ENCODE data around the gene DLG2.
"Not testable (repeated sequence)": the region's sequence is repeated elsewhere in the genome, so short reads cannot be mapped to it uniquely, and the experiment has no call there.

The DLG2 gene

GRCh38 chr11:83443880-83444279 lies 2183.3 kb downstream of the DLG2 start:
- not testable (repeated sequence) for H3K9ac ChIP-seq (ENCODE audit: low read depth in 1 of 2, low read length in 2 of 2); H3K27me3 ChIP-seq (ENCODE audit: control insufficient read depth in 2 of 2, insufficient read depth in 2 of 2, low read length in 2 of 2); H3K36me3 ChIP-seq (ENCODE audit: control insufficient read depth in 2 of 2, insufficient read depth in 2 of 2, low read length in 2 of 2); H3K4me3 ChIP-seq (ENCODE audit: low read length in 2 of 2); H3K4me1 ChIP-seq (ENCODE audit: control insufficient read depth in 2 of 2, insufficient read depth in 2 of 2, low read length in 2 of 2); H3K27ac ChIP-seq (ENCODE audit: low read depth in 2 of 2, low read length in 2 of 2); H3K9me3 ChIP-seq (ENCODE audit: control insufficient read depth in 2 of 2, low read length in 2 of 2)

DNA sequence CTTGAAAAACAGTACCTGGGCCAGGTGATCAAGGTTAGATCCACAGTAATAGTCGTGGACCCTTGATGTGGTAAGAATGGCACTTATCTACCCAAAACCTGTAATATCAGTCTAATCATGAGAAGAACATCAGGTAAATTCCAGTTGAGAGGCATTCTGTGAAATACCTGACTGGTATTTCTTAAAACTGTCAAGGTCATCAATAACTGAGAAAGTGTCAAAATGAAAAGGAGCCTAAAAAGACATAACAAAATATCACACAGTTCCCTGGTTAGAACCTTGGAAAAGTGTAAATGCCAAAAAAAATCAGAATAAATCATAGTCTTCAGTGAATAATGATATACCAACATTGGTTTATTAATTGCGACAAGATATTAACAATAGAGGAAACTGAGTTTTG lies 2185.5 kb downstream of the DLG2 start:
- H3K9me3 ChIP-seq (ENCODE audit: control insufficient read depth in 2 of 2, low read length in 2 of 2) = no peaks in the 10 kb centered on the region
- H3K4me1 ChIP-seq (ENCODE audit: control insufficient read depth in 2 of 2, insufficient read depth in 2 of 2, low read length in 2 of 2) = no peaks in the 10 kb centered on the region
- no peak overlapping the region for H3K4me3 ChIP-seq (ENCODE audit: low read length in 2 of 2)
- H3K27ac ChIP-seq (ENCODE audit: low read depth in 2 of 2, low read length in 2 of 2) = no peak overlapping the region
- no peaks in the 10 kb centered on the region for H3K36me3 ChIP-seq (ENCODE audit: control insufficient read depth in 2 of 2, insufficient read depth in 2 of 2, low read length in 2 of 2)
- no peak overlapping the region for H3K9ac ChIP-seq (ENCODE audit: low read depth in 1 of 2, low read length in 2 of 2)
- no peaks in the 10 kb centered on the region for H3K27me3 ChIP-seq (ENCODE audit: control insufficient read depth in 2 of 2, insufficient read depth in 2 of 2, low read length in 2 of 2)

GRCh38 chr11:83441171-83441570 lies 2186.0 kb downstream of the DLG2 start:
- no peaks in the 10 kb centered on the region for H3K4me1 ChIP-seq (ENCODE audit: control insufficient read depth in 2 of 2, insufficient read depth in 2 of 2, low read length in 2 of 2)
- no peak overlapping the region for H3K9ac ChIP-seq (ENCODE audit: low read depth in 1 of 2, low read length in 2 of 2)
- no peak overlapping the region for H3K4me3 ChIP-seq (ENCODE audit: low read length in 2 of 2)
- no peaks in the 10 kb centered on the region for H3K36me3 ChIP-seq (ENCODE audit: control insufficient read depth in 2 of 2, insufficient read depth in 2 of 2, low read length in 2 of 2)
- no peaks in the 10 kb centered on the region for H3K9me3 ChIP-seq (ENCODE audit: control insufficient read depth in 2 of 2, low read length in 2 of 2)
- no peak overlapping the region for H3K27ac ChIP-seq (ENCODE audit: low read depth in 2 of 2, low read length in 2 of 2)
- H3K27me3 ChIP-seq (ENCODE audit: control insufficient read depth in 2 of 2, insufficient read depth in 2 of 2, low read length in 2 of 2) = no peaks in the 10 kb centered on the region

- Histone ChIP-seq H3K4me3 (ENCODE audit: low read length in 2 of 2) (no peak overlapping the region), H3K27me3 (ENCODE audit: control insufficient read depth in 2 of 2, insufficient read depth in 2 of 2, low read length in 2 of 2) (no peaks in the 10 kb centered on the region), H3K36me3 (ENCODE audit: control insufficient read depth in 2 of 2, insufficient read depth in 2 of 2, low read length in 2 of 2) (no peaks in the 10 kb centered on the region), H3K4me1 (ENCODE audit: control insufficient read depth in 2 of 2, insufficient read depth in 2 of 2, low read length in 2 of 2) (no peaks in the 10 kb centered on the region), H3K9ac (ENCODE audit: low read depth in 1 of 2, low read length in 2 of 2) (no peak overlapping the region), H3K9me3 (ENCODE audit: control insufficient read depth in 2 of 2, low read length in 2 of 2) (no peaks in the 10 kb centered on the region), H3K27ac (ENCODE audit: low read depth in 2 of 2, low read length in 2 of 2) (no peak overlapping the region)
Observed at GRCh38 chr11:83438438-83438837, 2188.7 kb downstream of the DLG2 start.

- no peaks in the 10 kb centered on the region for H3K9me3 ChIP-seq (ENCODE audit: control insufficient read depth in 2 of 2, low read length in 2 of 2)
- no peaks in the 10 kb centered on the region for H3K36me3 ChIP-seq (ENCODE audit: control insufficient read depth in 2 of 2, insufficient read depth in 2 of 2, low read length in 2 of 2)
- no peak overlapping the region for H3K27ac ChIP-seq (ENCODE audit: low read depth in 2 of 2, low read length in 2 of 2)
- no peak overlapping the region for H3K4me3 ChIP-seq (ENCODE audit: low read length in 2 of 2)
- no peaks in the 10 kb centered on the region for H3K27me3 ChIP-seq (ENCODE audit: control insufficient read depth in 2 of 2, insufficient read depth in 2 of 2, low read length in 2 of 2)
- no peaks in the 10 kb centered on the region for H3K4me1 ChIP-seq (ENCODE audit: control insufficient read depth in 2 of 2, insufficient read depth in 2 of 2, low read length in 2 of 2)
- H3K9ac ChIP-seq (ENCODE audit: low read depth in 1 of 2, low read length in 2 of 2) = no peak overlapping the region
Observed at GRCh38 chr11:83437939-83438338, 2189.2 kb downstream of the DLG2 start.

GRCh38 chr11:83436855-83437254 lies 2190.3 kb downstream of the DLG2 start:
- Histone ChIP-seq H3K27me3 (ENCODE audit: control insufficient read depth in 2 of 2, insufficient read depth in 2 of 2, low read length in 2 of 2) (no peaks in the 10 kb centered on the region), H3K9me3 (ENCODE audit: control insufficient read depth in 2 of 2, low read length in 2 of 2) (no peaks in the 10 kb centered on the region), H3K4me3 (ENCODE audit: low read length in 2 of 2) (no peak overlapping the region), H3K27ac (ENCODE audit: low read depth in 2 of 2, low read length in 2 of 2) (no peak overlapping the region), H3K4me1 (ENCODE audit: control insufficient read depth in 2 of 2, insufficient read depth in 2 of 2, low read length in 2 of 2) (no peaks in the 10 kb centered on the region), H3K36me3 (ENCODE audit: control insufficient read depth in 2 of 2, insufficient read depth in 2 of 2, low read length in 2 of 2) (no peaks in the 10 kb centered on the region), H3K9ac (ENCODE audit: low read depth in 1 of 2, low read length in 2 of 2) (no peak overlapping the region)

DNA sequence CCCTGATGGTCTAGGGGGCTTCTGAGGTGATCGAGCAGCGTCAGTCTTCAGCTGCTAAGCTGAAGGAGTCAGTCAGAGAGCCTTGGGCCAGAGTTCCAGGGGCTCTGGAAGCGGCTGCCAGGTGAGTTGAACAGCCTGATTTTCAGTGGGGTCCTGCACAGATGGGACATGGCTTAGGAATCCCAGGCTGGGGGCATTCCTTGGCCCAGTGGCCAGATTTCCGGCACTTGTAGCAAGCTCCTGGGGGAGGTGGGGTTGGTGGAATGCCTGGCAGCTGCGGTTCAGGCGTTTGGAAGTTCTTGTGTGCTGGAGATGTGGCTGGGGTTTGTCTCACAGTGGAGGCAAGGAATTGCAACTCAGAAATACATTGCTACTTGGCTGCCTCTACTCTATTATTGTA lies 2192.3 kb downstream of the DLG2 start:
- not testable (repeated sequence) for H3K27me3 ChIP-seq (ENCODE audit: control insufficient read depth in 2 of 2, insufficient read depth in 2 of 2, low read length in 2 of 2); H3K9me3 ChIP-seq (ENCODE audit: control insufficient read depth in 2 of 2, low read length in 2 of 2); H3K27ac ChIP-seq (ENCODE audit: low read depth in 2 of 2, low read length in 2 of 2); H3K4me1 ChIP-seq (ENCODE audit: control insufficient read depth in 2 of 2, insufficient read depth in 2 of 2, low read length in 2 of 2); H3K36me3 ChIP-seq (ENCODE audit: control insufficient read depth in 2 of 2, insufficient read depth in 2 of 2, low read length in 2 of 2); H3K9ac ChIP-seq (ENCODE audit: low read depth in 1 of 2, low read length in 2 of 2); H3K4me3 ChIP-seq (ENCODE audit: low read length in 2 of 2)

- Histone ChIP-seq H3K4me3 (ENCODE audit: low read length in 2 of 2) (no peak overlapping the region), H3K9ac (ENCODE audit: low read depth in 1 of 2, low read length in 2 of 2) (no peak overlapping the region), H3K9me3 (ENCODE audit: control insufficient read depth in 2 of 2, low read length in 2 of 2) (peaks cover 0 to 2% of the 10 kb centered on the region in 2 donors), H3K36me3 (ENCODE audit: control insufficient read depth in 2 of 2, insufficient read depth in 2 of 2, low read length in 2 of 2) (no peaks in the 10 kb centered on the region), H3K27ac (ENCODE audit: low read depth in 2 of 2, low read length in 2 of 2) (no peak overlapping the region), H3K4me1 (ENCODE audit: control insufficient read depth in 2 of 2, insufficient read depth in 2 of 2, low read length in 2 of 2) (no peaks in the 10 kb centered on the region), H3K27me3 (ENCODE audit: control insufficient read depth in 2 of 2, insufficient read depth in 2 of 2, low read length in 2 of 2) (no peaks in the 10 kb centered on the region)
Observed at GRCh38 chr11:83427943-83428342, 2199.2 kb downstream of the DLG2 start.

DNA sequence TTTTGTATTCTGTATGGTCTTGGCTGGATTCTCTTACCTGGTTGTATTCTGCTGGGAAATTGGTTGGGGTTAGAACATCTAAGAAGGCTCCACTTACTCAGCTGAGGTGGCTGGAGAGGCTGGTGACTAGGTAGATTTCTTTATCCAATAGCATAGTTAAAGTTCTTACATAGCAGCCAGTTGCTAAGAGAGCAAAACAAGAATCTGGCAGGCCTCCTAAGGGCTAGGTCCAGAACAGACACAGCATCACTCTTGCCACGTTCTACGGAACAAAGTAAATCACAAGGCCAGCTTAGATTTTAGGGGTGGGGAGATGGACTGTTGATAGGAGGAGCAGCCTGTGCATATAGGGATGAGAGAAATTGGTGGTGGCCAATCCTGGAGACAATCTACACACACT lies 2199.6 kb downstream of the DLG2 start:
- H3K4me1 ChIP-seq (ENCODE audit: control insufficient read depth in 2 of 2, insufficient read depth in 2 of 2, low read length in 2 of 2) = no peaks in the 10 kb centered on the region
- H3K36me3 ChIP-seq (ENCODE audit: control insufficient read depth in 2 of 2, insufficient read depth in 2 of 2, low read length in 2 of 2) = no peaks in the 10 kb centered on the region
- H3K27ac ChIP-seq (ENCODE audit: low read depth in 2 of 2, low read length in 2 of 2) = no peak overlapping the region
- no peak overlapping the region for H3K9ac ChIP-seq (ENCODE audit: low read depth in 1 of 2, low read length in 2 of 2)
- H3K27me3 ChIP-seq (ENCODE audit: control insufficient read depth in 2 of 2, insufficient read depth in 2 of 2, low read length in 2 of 2) = no peaks in the 10 kb centered on the region
- H3K9me3 ChIP-seq (ENCODE audit: control insufficient read depth in 2 of 2, low read length in 2 of 2) = peaks cover 0 to 2% of the 10 kb centered on the region in 2 donors
- H3K4me3 ChIP-seq (ENCODE audit: low read length in 2 of 2) = no peak overlapping the region

GRCh38 chr11:83425137-83425466 lies 2202.0 kb downstream of the DLG2 start:
- no peak overlapping the region for H3K4me3 ChIP-seq (ENCODE audit: low read length in 2 of 2)
- no peaks in the 10 kb centered on the region for H3K4me1 ChIP-seq (ENCODE audit: control insufficient read depth in 2 of 2, insufficient read depth in 2 of 2, low read length in 2 of 2)
- peaks cover 0 to 2% of the 10 kb centered on the region in 2 donors for H3K9me3 ChIP-seq (ENCODE audit: control insufficient read depth in 2 of 2, low read length in 2 of 2)
- no peaks in the 10 kb centered on the region for H3K36me3 ChIP-seq (ENCODE audit: control insufficient read depth in 2 of 2, insufficient read depth in 2 of 2, low read length in 2 of 2)
- H3K27ac ChIP-seq (ENCODE audit: low read depth in 2 of 2, low read length in 2 of 2) = no peak overlapping the region
- no peak overlapping the region for H3K9ac ChIP-seq (ENCODE audit: low read depth in 1 of 2, low read length in 2 of 2)
- H3K27me3 ChIP-seq (ENCODE audit: control insufficient read depth in 2 of 2, insufficient read depth in 2 of 2, low read length in 2 of 2) = no peaks in the 10 kb centered on the region

GRCh38 chr11:83424376-83425136 lies 2202.6 kb downstream of the DLG2 start:
- Histone ChIP-seq H3K27me3 (ENCODE audit: control insufficient read depth in 2 of 2, insufficient read depth in 2 of 2, low read length in 2 of 2) (no peaks in the 10 kb centered on the region), H3K4me3 (ENCODE audit: low read length in 2 of 2) (no peak overlapping the region), H3K27ac (ENCODE audit: low read depth in 2 of 2, low read length in 2 of 2) (no peak overlapping the region), H3K9me3 (ENCODE audit: control insufficient read depth in 2 of 2, low read length in 2 of 2) (peaks cover 0 to 2% of the 10 kb centered on the region in 2 donors), H3K9ac (ENCODE audit: low read depth in 1 of 2, low read length in 2 of 2) (no peak overlapping the region), H3K36me3 (ENCODE audit: control insufficient read depth in 2 of 2, insufficient read depth in 2 of 2, low read length in 2 of 2) (no peaks in the 10 kb centered on the region), H3K4me1 (ENCODE audit: control insufficient read depth in 2 of 2, insufficient read depth in 2 of 2, low read length in 2 of 2) (no peaks in the 10 kb centered on the region)

Measured in mucosa of rectum (tissue), 2 donors.